ENCODE measurements around the gene PCYT1B.

GRCh38 chrX:24542756-24543155, 104.4 kb downstream of the PCYT1B start:
- TF ChIP-seq, protein P1, sequence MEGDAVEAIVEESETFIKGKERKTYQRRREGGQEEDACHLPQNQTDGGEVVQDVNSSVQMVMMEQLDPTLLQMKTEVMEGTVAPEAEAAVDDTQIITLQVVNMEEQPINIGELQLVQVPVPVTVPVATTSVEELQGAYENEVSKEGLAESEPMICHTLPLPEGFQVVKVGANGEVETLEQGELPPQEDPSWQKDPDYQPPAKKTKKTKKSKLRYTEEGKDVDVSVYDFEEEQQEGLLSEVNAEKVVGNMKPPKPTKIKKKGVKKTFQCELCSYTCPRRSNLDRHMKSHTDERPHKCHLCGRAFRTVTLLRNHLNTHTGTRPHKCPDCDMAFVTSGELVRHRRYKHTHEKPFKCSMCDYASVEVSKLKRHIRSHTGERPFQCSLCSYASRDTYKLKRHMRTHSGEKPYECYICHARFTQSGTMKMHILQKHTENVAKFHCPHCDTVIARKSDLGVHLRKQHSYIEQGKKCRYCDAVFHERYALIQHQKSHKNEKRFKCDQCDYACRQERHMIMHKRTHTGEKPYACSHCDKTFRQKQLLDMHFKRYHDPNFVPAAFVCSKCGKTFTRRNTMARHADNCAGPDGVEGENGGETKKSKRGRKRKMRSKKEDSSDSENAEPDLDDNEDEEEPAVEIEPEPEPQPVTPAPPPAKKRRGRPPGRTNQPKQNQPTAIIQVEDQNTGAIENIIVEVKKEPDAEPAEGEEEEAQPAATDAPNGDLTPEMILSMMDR (IDR thresholded peaks at IDR 0.05) = no peak
- TF ChIP-seq, protein P2, sequence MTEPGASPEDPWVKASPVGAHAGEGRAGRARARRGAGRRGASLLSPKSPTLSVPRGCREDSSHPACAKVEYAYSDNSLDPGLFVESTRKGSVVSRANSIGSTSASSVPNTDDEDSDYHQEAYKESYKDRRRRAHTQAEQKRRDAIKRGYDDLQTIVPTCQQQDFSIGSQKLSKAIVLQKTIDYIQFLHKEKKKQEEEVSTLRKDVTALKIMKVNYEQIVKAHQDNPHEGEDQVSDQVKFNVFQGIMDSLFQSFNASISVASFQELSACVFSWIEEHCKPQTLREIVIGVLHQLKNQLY (CRISPR knock-in tag; IDR thresholded peaks at IDR 0.05) = no peak
- TF ChIP-seq, protein P3, sequence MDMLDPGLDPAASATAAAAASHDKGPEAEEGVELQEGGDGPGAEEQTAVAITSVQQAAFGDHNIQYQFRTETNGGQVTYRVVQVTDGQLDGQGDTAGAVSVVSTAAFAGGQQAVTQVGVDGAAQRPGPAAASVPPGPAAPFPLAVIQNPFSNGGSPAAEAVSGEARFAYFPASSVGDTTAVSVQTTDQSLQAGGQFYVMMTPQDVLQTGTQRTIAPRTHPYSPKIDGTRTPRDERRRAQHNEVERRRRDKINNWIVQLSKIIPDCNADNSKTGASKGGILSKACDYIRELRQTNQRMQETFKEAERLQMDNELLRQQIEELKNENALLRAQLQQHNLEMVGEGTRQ (CRISPR knock-in tag; IDR thresholded peaks at IDR 0.05) = no peak
- no peak for TF ChIP-seq ZNF138 (CRISPR knock-in tag; conservative IDR thresholded peaks at IDR 0.05)
- TF ChIP-seq NR3C1 (CRISPR knock-in tag; conservative IDR thresholded peaks at IDR 0.05; ENCODE audit: low read depth) = no peak
- no peak for TF ChIP-seq E2F1 (CRISPR knock-in tag; IDR thresholded peaks at IDR 0.05)

All from WTC11 (cell line).